Liver (tissue), 9 donors: ENCODE measurements around the gene GTPBP2. TPM values are rescaled to one million over a fixed set of nuclear protein-coding genes. Genes with fewer than 3 reads are reported as not detected.
"Not testable (repeated sequence)": the region's sequence is repeated elsewhere in the genome, so short reads cannot be mapped to it uniquely, and the experiment has no call there.

ENCODE experiments used
- DNase-seq: peaks from one replicate; pipeline ENCODE4 v3.0.0-alpha.2; 2017; ENCODE audit warnings: low spot score
- H3K27ac ChIP-seq, 2 donors: one replicate each; pipeline ENCODE4 v1.7.0; 2013; ENCODE audit warnings: inconsistent platforms in 2 of 2, low read length in 2 of 2, control low read depth in 1 of 2, low read depth in 1 of 2, mild to moderate bottlenecking in 1 of 2
- H3K27me3 ChIP-seq, 4 donors: one replicate each; pipeline versions ENCODE4 v1.6.1 to v1.7.0; 2013; ENCODE audit warnings: low read length in 3 of 4, inconsistent platforms in 1 of 4, mild to moderate bottlenecking in 1 of 4, moderate library complexity in 1 of 4; ENCODE audit not compliant: control insufficient read depth in 4 of 4, insufficient read depth in 4 of 4
- H3K36me3 ChIP-seq, 4 donors: one replicate each; pipeline versions ENCODE4 v1.6.1 to v1.7.0; 2013; ENCODE audit warnings: low read length in 3 of 4, mild to moderate bottlenecking in 3 of 4, low read depth in 1 of 4, moderate library complexity in 1 of 4; ENCODE audit not compliant: control insufficient read depth in 4 of 4, insufficient read depth in 3 of 4
- H3K4me1 ChIP-seq, 4 donors: one replicate each; pipeline versions ENCODE4 v1.6.1 to v1.7.0; 2013; ENCODE audit warnings: low read length in 3 of 4, mild to moderate bottlenecking in 3 of 4, moderate library complexity in 1 of 4; ENCODE audit not compliant: control insufficient read depth in 4 of 4, insufficient read depth in 4 of 4
- H3K4me3 ChIP-seq, 3 donors: one replicate each; pipeline versions ENCODE4 v1.6.1 to v1.7.0; 2013; ENCODE audit warnings: low read length in 3 of 3, control low read depth in 1 of 3, low read depth in 1 of 3, mild to moderate bottlenecking in 1 of 3
- H3K9ac ChIP-seq, 2 donors: one replicate each; pipeline ENCODE4 v1.7.0; 2013; ENCODE audit warnings: low read length in 2 of 2, mild to moderate bottlenecking in 2 of 2, moderate library complexity in 2 of 2, control low read depth in 1 of 2, low read depth in 1 of 2
- H3K9me3 ChIP-seq, 4 donors: one replicate each; pipeline versions ENCODE4 v1.6.1 to v1.7.0; 2013; ENCODE audit warnings: low read length in 3 of 4; ENCODE audit not compliant: control insufficient read depth in 4 of 4
- ATF3 ChIP-seq: IDR thresholded peaks from 2 replicates; pipeline ENCODE4 v1.6.1; 2016; ENCODE audit warnings: antibody characterized with exemption
- GABPA ChIP-seq, 2 donors: IDR thresholded peaks in 1 of 2; conservative IDR thresholded peaks in 1 of 2; 2 replicates each; pipeline ENCODE4 v1.6.1; 2016; ENCODE audit warnings: antibody characterized with exemption in 2 of 2, mild to moderate bottlenecking in 1 of 2, moderate library complexity in 1 of 2
- HNF4A ChIP-seq, 2 donors: conservative IDR thresholded peaks; 2 replicates each; pipeline ENCODE4 v1.6.1; 2016; ENCODE audit warnings: antibody characterized with exemption in 2 of 2, mild to moderate bottlenecking in 2 of 2
- HNF4G ChIP-seq: IDR thresholded peaks from 2 replicates; pipeline ENCODE4 v1.6.1; 2016; ENCODE audit warnings: antibody characterized with exemption
- MAX ChIP-seq: IDR thresholded peaks from 2 replicates; pipeline ENCODE4 v1.6.1; 2016; ENCODE audit warnings: antibody characterized with exemption
- RAD21 ChIP-seq, 2 donors: IDR thresholded peaks; 2 replicates each; pipeline ENCODE4 v1.6.1; 2016; ENCODE audit warnings: antibody characterized with exemption in 2 of 2, mild to moderate bottlenecking in 2 of 2
- RXRA ChIP-seq, 2 donors: IDR thresholded peaks; 2 replicates each; pipeline ENCODE4 v1.6.1; 2017 to 2018; ENCODE audit warnings: antibody characterized with exemption in 2 of 2, mild to moderate bottlenecking in 1 of 2
- SP1 ChIP-seq: IDR thresholded peaks from 2 replicates; pipeline ENCODE4 v1.6.1; 2018; ENCODE audit warnings: antibody characterized with exemption, mild to moderate bottlenecking
- TAF1 ChIP-seq: conservative IDR thresholded peaks from 2 replicates; pipeline ENCODE4 v1.6.1; 2016; ENCODE audit warnings: antibody characterized with exemption, mild to moderate bottlenecking
- YY1 ChIP-seq: IDR thresholded peaks from 2 replicates; pipeline ENCODE4 v1.6.1; 2016; ENCODE audit warnings: antibody characterized with exemption, mild to moderate bottlenecking
- WGBS: extraction: QIAGEN DNeasy Blood & Tissue Kit; methylation state at CpG from one replicate; pipeline ENCODE4 v1.1.7; 2013; 5-methylcytosine and 5-hydroxymethylcytosine counted together
- polyA plus RNA-seq, 2 donors: library from polyadenylated mRNA; stranded (reverse) in 1 of 2; unstranded in 1 of 2; fragments of 200-250 nt in 1 of 2; fragments of >200 nt in 1 of 2; fragmentation: Nextera tagmentation in 1 of 2; extraction: Ambion mirVana in 1 of 2; gene quantifications; one replicate each; pipeline versions ENCODE4 v1.2.1 to v1.2.3, GENCODE V29; 2013 to 2015
- total RNA-seq, 2 donors: library from RNA; depleted of rRNA; stranded (reverse); fragments of >200 nt; gene quantifications; one replicate each; pipeline ENCODE4 v1.2.3, GENCODE V29; 2014
- TF ChIP-seq, protein P1 (sequence below): IDR thresholded peaks from 2 replicates; pipeline ENCODE4 v1.6.1; 2016; ENCODE audit warnings: antibody characterized with exemption, mild to moderate bottlenecking
- donor health status: healthy.
- donor health status: healthy.
- donor health status: healthy.
- donor health status: healthy.
- donor health status: healthy.

Gene GTPBP2
- total and polyA plus RNA-seq, 4 donors: 7.9 to 69.1 (median 16.1) TPM

- H3K27ac ChIP-seq: no peak overlapping the region
- H3K4me3 ChIP-seq: no peak overlapping the region
- no peaks in the 10 kb centered on the region for H3K36me3 ChIP-seq
- H3K27me3 ChIP-seq: no peaks in the 10 kb centered on the region
- TF ChIP-seq HNF4A (conservative IDR thresholded peaks at IDR 0.05) (no peak), ATF3 (no peak), SP1 (no peak), GABPA (IDR thresholded peaks at IDR 0.05 in 1 of 2, conservative IDR thresholded peaks at IDR 0.05 in 1 of 2) (no peak), YY1 (no peak), RXRA (IDR thresholded peaks at IDR 0.05) (no peak)
- TF ChIP-seq, protein P1, sequence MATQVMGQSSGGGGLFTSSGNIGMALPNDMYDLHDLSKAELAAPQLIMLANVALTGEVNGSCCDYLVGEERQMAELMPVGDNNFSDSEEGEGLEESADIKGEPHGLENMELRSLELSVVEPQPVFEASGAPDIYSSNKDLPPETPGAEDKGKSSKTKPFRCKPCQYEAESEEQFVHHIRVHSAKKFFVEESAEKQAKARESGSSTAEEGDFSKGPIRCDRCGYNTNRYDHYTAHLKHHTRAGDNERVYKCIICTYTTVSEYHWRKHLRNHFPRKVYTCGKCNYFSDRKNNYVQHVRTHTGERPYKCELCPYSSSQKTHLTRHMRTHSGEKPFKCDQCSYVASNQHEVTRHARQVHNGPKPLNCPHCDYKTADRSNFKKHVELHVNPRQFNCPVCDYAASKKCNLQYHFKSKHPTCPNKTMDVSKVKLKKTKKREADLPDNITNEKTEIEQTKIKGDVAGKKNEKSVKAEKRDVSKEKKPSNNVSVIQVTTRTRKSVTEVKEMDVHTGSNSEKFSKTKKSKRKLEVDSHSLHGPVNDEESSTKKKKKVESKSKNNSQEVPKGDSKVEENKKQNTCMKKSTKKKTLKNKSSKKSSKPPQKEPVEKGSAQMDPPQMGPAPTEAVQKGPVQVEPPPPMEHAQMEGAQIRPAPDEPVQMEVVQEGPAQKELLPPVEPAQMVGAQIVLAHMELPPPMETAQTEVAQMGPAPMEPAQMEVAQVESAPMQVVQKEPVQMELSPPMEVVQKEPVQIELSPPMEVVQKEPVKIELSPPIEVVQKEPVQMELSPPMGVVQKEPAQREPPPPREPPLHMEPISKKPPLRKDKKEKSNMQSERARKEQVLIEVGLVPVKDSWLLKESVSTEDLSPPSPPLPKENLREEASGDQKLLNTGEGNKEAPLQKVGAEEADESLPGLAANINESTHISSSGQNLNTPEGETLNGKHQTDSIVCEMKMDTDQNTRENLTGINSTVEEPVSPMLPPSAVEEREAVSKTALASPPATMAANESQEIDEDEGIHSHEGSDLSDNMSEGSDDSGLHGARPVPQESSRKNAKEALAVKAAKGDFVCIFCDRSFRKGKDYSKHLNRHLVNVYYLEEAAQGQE: no peak
- H3K9me3 ChIP-seq: no peaks in the 10 kb centered on the region
- no peak overlapping the region for H3K9ac ChIP-seq
- 92% methylated on average over 9 of the region's 9 CpGs for WGBS
- H3K4me1 ChIP-seq: no peaks in the 10 kb centered on the region
- DNase-seq: no peak
Observed at GRCh38 chr6:43658161-43658560, 29.1 kb upstream of the GTPBP2 start.

DNA sequence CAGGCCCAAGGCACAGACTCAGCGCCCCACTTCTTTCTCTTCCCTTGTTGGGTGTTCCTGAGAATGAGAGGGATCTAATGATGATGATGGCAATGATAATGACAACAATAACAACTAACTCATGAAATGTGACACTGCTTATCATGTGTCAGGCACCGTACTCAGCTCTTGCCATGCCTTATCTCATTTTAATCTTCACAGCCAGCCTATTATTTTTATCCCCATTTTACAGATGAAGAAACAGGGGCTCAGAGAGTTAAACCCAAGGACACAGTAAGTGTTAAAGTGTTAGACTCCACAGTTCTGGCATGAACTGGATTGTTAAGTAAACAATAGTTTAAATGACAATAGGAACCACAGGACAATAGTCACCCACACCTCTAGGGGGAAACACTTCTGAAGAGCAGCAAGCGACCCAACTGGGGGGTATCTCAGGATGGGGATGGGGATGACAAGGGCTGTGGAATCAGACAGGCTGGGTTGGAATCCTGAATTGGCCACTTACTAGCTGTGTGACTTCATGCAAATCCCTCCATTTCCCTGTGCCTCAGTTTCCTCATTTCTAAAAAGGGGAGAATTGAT lies 28.2 kb upstream of the GTPBP2 start:
- Histone ChIP-seq H3K9me3 (no peaks in the 10 kb centered on the region), H3K27ac (no peak overlapping the region), H3K4me3 (no peak overlapping the region), H3K9ac (no peak overlapping the region), H3K4me1 (no peaks in the 10 kb centered on the region), H3K27me3 (no peaks in the 10 kb centered on the region), H3K36me3 (no peaks in the 10 kb centered on the region)
- no peak for TF ChIP-seq RAD21 (IDR thresholded peaks at IDR 0.05)
- TF ChIP-seq TAF1: no peak
- no peak for TF ChIP-seq MAX
- no peak for TF ChIP-seq HNF4G
- WGBS: 92% methylated on average over 3 of the region's 3 CpGs
- DNase-seq: no peak

- not testable (repeated sequence) for H3K4me3 ChIP-seq, H3K9me3 ChIP-seq, H3K27ac ChIP-seq, H3K36me3 ChIP-seq, H3K4me1 ChIP-seq, DNase-seq, H3K9ac ChIP-seq, H3K27me3 ChIP-seq
- WGBS: 89% methylated on average over 2 of the region's 2 CpGs
Observed at GRCh38 chr6:43652822-43653221, 23.8 kb upstream of the GTPBP2 start.
